Dedifferentiated amniotic fluid mesenchymal stem cell (primary cell): ENCODE measurements around the gene ALPP.
"Not testable (repeated sequence)": the region's sequence is repeated elsewhere in the genome, so short reads cannot be mapped to it uniquely, and the experiment has no call there.

Source experiments
- DNase-seq: peaks from one replicate; pipeline ENCODE4 v3.0.0-alpha.2; 2016; ENCODE audit errors: extremely low spot score

Gene ALPP

DNA sequence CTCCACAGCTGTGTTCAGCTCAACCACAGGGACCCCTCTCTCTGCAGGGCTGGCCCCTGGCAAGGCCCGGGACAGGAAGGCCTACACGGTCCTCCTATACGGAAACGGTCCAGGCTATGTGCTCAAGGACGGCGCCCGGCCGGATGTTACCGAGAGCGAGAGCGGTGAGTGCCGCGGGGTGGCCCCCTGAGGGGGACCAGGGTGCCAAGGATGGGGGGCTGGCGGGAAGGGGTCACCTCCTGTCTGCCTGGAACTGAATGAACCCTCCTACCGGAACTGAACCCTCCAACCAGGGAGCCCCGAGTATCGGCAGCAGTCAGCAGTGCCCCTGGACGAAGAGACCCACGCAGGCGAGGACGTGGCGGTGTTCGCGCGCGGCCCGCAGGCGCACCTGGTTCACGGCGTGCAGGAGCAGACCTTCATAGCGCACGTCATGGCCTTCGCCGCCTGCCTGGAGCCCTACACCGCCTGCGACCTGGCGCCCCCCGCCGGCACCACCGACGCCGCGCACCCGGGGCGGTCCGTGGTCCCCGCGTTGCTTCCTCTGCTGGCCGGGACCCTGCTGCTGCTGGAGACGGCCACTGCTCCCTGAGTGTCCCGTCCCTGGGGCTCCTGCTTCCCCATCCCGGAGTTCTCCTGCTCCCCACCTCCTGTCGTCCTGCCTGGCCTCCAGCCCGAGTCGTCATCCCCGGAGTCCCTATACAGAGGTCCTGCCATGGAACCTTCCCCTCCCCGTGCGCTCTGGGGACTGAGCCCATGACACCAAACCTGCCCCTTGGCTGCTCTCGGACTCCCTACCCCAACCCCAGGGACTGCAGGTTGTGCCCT lies 2.9 kb downstream of the ALPP start:
- not testable (repeated sequence) for DNase-seq

DNA sequence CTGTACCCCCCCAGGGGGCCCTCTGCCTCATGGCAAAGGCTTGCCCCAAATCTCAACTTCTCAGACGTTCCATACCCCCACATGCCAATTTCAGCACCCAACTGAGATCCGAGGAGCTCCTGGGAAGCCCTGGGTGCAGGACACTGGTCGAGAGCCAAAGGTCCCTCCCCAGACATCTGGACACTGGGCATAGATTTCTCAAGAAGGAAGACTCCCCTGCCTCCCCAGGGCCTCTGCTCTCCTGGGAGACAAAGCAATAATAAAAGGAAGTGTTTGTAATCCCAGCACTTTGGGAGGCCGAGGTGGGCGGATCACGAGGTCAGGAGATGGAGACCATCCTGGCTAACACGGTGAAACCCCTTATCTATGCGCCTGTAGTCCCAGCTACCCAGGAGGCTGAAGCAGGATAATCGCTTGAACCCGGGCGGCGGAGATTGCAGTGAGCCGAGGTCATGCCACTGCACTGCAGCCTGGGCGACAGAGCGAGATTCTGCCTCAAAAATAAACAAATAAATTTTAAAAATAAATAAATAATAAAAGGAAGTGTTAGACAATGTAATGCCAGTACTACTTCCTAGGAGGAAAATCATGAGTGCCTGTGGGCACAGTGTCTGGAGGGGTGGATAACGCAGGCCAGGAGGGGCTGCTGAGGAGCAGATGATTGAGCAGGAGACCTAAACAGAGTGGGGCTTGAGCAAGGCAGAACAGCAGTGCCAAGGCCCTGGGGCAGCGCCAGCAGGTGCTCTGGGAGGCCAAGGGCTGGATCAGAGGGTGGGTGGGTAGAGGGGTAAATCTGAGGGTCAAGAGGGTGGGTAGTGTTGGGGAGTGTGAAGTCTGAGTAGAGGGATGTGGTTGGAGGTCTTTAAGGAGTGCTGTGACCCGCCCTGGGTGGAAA lies 4.0 kb downstream of the ALPP start:
- DNase-seq = no peak

DNA sequence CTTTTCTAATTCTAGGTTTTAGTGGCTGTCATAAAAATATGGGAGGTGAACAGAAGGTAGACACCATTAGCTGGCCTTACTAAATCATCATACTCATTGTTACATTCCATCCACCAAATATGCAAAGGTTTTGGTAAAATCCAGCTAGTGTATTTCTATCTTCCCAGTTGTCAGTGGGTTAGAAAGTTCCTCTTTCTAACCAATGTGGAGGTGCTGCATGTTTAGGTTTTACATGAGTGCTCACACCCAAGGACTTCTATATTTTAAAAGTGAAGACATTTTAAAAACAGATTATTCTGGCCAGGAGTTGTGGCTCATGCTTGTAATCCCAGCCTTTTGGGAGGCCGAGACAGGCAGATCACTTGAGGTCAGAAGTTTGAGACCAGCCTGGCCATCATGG lies 5.9 kb downstream of the ALPP start:
- no peak for DNase-seq

DNA sequence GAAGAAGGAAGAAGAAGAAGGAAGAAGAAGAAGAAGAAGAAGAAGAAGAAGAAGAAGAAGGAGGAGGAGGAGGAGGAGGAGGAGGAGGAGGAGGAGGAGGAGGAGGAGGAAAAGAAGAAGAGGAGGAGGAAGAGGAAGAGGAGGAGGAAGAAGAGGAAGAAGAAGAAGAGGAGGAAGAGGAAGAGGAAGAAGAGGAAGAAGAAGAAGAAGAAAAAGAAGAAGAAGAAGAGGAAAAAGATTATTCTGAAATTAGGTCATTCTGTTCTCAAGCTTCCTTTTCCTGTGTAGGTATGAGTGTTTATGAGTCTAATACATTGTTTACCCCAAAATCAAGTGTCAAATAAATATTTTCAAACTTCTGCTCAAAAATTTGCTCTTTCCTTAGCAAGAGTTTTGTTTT lies 6.5 kb downstream of the ALPP start:
- not testable (repeated sequence) for DNase-seq

DNA sequence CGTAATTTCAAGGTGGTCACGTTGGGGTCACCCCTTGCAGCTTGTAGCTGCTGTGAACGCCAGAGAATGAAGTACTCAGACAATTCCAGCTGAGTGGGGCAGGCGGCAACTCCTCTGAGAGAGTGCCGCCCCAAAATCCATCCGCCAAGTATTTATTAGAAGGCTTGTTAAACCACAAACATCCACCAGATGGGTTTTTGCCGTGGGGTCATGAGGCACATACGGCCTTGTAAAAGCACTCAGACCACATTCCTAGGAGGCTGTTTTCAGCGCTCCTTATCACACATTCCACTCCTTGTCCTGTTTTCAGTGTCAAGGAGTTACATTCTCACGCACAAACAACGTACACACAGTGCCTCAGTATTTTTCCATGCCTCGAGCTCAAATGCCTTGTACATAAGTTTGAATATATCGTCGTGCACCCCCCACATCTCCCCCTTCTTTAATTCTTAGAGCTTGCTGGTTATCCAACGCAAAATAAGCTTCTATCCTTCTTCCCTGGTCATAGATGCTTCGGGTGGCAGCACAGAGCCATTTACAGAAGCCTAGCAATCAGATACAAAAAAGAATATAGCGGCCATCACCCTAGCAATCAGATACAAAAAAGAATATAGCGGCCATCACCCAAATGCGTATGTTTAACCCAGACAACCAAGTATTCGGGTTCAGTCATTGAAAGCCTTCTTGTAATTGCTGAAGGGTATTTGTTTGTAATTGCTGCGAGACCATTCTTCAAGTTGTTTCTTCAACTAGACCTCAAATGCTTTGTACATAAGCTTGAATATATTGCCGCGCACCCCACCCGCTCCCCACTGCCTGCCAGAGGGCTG lies 7.3 kb downstream of the ALPP start:
- peak; percentile 31 for DNase-seq

GRCh38 chr2:232386490-232386739 lies 7.9 kb downstream of the ALPP start:
- no peak for DNase-seq

DNA sequence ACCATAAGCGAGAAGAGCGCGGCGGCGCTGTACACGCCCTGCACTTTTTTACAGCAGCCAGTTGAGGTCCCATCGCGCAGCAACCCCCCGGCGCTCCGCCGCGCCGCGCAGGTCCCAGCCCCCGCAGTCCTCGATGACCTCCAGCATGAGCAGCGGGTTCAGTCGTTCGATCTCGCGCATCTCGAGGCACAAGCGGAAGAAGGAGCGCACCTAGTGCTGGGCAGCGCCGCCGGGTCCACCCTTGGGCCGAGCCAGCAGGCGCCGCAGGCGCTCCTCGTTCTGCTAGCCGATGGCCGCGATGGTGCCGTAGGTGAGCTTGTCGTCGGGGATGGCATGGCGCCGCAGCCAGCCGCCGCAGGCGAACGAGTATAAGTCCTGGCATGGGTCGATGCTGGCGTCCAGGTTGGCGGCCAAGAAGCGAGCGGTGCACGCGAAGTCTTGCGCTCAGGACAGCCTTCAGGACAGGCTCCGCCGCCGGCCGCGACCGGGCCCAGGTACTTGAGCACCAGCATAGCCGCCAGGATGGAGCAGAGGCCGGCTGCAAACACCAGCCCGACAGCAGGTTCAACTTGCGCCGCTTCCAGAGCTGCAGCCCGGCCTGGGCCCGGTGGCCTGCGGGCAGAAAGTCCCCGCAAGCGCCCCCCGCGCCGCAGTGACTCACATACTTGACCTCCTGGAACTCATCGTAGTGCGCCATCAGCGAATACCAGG lies 8.3 kb downstream of the ALPP start:
- no peak for DNase-seq

GRCh38 chr2:232387451-232388171 lies 9.1 kb downstream of the ALPP start:
- DNase-seq = no peak

DNA sequence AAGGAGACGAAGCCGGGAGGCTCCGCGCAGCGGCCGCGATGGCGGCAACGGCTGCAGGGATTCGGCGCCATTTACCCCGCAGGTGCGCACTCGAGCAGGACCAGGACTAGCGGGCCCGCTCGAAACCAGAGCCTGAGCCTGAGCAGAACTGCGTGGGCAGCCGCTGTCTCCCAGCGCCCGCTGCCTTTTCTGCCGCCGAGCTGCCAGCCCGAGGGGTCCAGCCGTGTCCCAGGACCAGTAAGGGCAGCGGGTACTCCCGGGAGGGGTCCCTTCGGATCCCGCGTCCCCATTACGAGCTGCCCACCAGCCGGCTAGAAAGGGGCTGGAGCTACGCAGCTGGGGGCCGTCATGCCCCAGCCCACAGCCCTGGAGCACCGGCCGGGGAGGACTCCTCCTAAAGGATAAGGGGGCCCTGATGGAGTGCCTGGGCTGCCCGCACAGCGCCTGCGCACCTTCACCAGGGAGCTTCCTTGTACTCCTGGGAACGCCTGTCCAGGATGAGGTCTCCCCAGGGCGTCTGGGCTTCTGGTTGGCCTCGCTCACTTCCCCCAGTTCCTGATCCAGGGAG lies 9.9 kb downstream of the ALPP start:
- DNase-seq = no peak

GRCh38 chr2:232389327-232389726 lies 10.8 kb downstream of the ALPP start:
- no peak for DNase-seq

DNA sequence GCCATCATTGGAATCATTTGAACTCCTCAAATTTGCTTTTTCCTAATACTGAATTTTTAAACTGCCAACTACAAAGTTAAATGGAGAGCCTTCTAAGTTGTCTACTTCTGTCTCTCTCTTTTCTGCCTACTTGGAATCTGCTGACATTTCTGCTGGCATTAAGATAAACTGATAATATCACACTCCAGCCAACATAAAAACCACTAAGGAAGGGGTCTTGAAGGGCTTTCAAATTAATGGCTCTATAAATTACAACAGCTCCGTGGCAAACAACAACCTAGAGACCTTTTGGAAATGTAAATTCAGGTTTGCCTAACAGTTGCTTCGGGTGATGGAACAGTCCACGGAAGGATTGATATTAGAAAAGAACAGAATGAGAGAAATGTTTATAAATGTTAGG lies 12.1 kb downstream of the ALPP start:
- DNase-seq = no peak

DNA sequence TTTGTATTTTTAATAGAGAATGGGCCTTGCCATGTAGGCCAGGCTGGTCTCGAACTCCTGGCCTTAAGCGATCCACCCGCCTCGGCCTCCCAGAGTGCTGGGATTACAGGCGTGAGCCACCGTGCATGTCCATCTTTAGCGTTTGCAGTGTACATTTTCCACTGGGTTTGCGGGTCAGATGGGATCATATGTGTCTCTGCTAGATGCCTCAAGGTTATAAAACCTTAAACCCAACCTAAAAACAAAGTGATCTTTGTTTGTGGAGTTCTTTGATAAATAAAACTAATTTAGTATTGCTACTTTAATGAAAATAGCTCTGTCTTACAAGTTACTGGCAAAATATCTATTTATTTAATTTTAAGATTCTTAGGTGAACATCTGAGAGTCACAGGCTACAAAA lies 15.0 kb downstream of the ALPP start:
- DNase-seq = no peak

GRCh38 chr2:232394431-232394830 lies 15.9 kb downstream of the ALPP start:
- not testable (repeated sequence) for DNase-seq

GRCh38 chr2:232395586-232395985 lies 17.0 kb downstream of the ALPP start:
- DNase-seq = no peak

DNA sequence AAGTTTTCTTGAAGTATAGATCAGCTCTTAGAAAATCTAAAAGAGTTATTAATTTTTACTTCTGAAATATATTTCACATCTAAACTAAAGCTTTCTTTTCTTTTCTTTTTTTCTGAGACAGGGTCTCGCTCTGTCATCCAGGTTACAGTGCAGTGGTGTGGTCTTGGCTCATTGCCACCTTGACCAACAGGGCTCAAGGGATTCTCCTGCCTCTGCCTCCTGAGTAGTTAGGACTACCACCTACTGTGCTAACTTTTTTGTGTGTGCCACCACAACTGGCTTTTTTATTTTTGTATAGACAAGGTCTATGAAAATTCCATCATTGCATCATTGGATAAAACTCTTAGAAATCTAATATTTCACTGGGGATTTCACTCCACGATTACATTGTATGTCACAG lies 18.1 kb downstream of the ALPP start:
- no peak for DNase-seq

DNA sequence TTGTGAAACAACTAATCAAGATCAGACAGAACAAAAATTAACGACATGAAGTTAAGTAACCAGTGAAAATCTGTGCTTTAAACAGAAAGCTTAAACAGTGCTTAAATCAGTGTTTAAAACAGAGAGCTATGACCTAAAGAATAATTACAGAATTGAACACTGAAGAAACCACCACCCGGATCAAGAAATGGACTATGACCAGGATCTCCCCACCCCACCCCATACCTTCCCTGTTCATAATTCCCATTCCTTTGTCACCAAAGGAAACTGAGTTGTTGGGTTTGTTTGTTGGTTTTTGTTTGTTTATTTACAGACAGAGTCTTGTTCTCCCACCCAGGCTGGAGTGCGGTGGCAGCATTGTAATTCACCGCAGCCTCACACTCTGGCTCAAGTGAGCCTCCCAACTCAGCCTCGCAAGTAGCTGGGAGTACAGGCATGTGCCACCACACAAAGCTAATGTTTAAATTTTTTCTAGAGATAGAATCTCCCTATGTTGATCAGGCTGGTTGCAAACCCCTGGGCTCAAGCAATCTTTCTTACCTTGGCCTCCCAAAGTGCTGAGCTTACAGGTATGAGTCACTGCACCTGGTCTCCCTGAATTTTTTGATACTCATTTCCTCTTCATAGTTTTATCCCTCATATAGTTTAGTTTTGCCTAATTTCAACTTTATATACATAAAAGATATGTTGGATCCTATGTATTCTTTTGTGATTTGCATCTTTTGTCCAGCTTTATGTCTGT lies 19.9 kb downstream of the ALPP start:
- no peak for DNase-seq

GRCh38 chr2:232400256-232401015 lies 21.9 kb downstream of the ALPP start:
- DNase-seq = no peak

DNA sequence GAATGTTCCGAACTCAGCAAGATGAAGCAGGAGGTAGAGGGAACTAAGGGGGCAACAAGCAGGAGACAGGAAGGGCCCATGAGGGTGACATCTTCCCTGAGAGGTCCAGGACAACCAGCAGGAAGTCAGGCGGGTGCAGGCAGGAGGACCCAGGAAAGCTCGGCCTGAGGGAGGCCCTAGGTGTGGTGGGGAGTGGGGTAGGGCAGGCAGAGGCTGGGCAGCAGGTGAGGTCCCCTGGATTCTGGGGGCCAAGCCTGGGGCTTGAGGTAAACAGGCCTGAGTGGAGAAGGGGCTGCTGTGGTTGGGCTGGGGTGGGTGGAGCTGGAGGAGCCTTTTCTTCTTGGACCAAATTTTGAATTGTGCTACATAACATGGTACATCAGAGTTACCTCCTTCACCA lies 24.0 kb downstream of the ALPP start:
- no peak for DNase-seq

DNA sequence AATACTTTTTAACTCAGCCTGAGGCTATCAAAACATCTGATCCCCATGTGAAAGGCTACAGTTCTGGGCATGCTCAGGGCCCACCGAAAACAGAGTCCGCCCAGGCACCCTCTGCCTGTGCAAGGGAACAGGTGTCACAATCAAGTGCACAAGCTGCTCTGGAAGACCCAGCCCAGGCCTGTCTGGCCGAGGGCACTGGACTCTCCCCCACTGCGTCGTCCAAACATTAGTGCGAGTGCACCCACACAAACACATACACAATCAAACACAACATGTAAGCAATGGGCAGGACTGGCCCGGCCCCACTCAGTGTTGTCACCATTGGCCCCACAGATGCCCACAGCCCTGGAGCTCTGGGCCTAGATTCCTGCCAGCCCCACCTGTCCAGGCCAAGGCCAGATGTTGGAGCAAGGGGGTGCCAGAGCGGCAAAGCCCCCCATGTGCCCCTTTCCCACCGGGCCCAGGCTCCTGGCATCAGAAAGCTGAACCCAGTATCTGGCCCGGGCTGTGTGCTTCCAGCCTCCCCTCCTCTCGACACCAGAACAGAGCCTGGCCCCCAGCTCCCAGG lies 27.5 kb downstream of the ALPP start:
- no peak for DNase-seq
